ENCODE measurements around the gene SKI. TPM values are rescaled to one million over a fixed set of nuclear protein-coding genes. Genes with fewer than 3 reads are reported as not detected.
"Not testable (repeated sequence)": the region's sequence is repeated elsewhere in the genome, so short reads cannot be mapped to it uniquely, and the experiment has no call there.

Gene SKI
- total RNA-seq, 6 donors from 2014 or later, result 57.3 to 108 (median 96.9) TPM

GRCh38 chr1:2326524-2326923 is 98.4 kb downstream of the SKI start:
- Histone ChIP-seq H3K27me3 (no peaks in the 10 kb centered on the region), H3K4me1 (peaks cover 14 to 28% (median 20%) of the 10 kb centered on the region in 4 donors), H3K4me3 (no peak overlapping the region), H3K9me3 (no peaks in the 10 kb centered on the region), H3K36me3 (no peaks in the 10 kb centered on the region), H3K27ac (no peak overlapping the region)
- no peak for TF ChIP-seq POLR2A (IDR thresholded peaks at IDR 0.05)
- no peak for TF ChIP-seq POLR2AphosphoS5 (IDR thresholded peaks at IDR 0.05)
- no peak for TF ChIP-seq EP300 (IDR thresholded peaks at IDR 0.05)
- TF ChIP-seq CTCF (IDR thresholded peaks at IDR 0.05), result no peak
- WGBS, 2 donors, result 73 to 94% methylated on average over 3 to 9 of the region's 21 CpGs
- no peak for DNase-seq
- ATAC-seq (ENCODE audit: low FRiP score in 2 of 2), result no peak

DNA sequence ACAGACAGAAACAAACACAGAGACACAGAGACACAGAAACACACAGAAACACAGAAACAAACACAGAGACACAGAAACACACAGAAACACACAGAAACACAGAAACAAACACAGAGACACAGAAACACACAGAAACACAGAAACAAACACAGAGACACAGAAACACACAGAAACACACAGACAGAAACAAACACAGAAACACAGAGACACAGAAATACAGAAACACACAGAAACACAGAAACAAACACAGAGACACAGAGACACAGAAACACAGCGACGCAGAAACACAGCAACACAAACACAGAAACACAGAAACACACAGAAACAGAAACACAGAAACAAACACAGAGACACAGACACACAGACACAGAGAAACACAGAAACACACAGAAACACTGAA is 99.0 kb downstream of the SKI start:
- WGBS, 2 donors, result 92 to 98% methylated on average over 2 of the region's 2 CpGs
- H3K36me3 ChIP-seq; H3K9me3 ChIP-seq; H3K27ac ChIP-seq; ATAC-seq (ENCODE audit: low FRiP score in 2 of 2); H3K27me3 ChIP-seq; DNase-seq; H3K4me3 ChIP-seq: not testable (repeated sequence)
- H3K4me1 ChIP-seq, result peaks cover 9 to 22% (median 14%) of the 10 kb centered on the region in 4 donors

DNA sequence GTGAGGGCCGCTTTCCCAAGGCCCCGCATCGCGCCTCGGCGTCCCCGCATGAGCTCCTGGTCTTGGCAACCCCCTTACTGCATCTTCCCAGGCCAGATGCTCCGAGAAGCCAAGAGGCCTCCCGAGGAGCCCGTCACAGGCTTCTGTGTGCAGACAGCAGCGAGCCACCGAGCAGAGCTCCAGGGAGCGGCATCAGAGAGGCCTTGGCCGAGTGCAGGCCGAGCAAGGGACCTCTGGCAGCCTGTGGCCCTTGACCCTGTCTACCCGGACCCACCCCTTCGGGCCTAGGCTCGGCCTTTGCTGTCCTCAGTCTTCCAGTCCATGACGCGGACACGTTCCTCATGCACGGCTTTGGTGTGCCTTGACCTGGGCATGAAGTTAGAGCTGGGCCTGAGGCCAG is 99.7 kb downstream of the SKI start:
- H3K4me1 ChIP-seq, result peaks cover 9 to 15% (median 10%) of the 10 kb centered on the region in 4 donors
- peak in 1 of 2 donors; percentile 81 for DNase-seq
- H3K27ac ChIP-seq, result no peak overlapping the region
- H3K36me3 ChIP-seq, result no peaks in the 10 kb centered on the region
- H3K27me3 ChIP-seq, result no peaks in the 10 kb centered on the region
- 89 to 92% methylated on average over 12 to 22 of the region's 22 CpGs for WGBS, 2 donors
- no peaks in the 10 kb centered on the region for H3K9me3 ChIP-seq
- no peak for TF ChIP-seq POLR2A (IDR thresholded peaks at IDR 0.05)
- no peak for TF ChIP-seq EP300 (IDR thresholded peaks at IDR 0.05)
- TF ChIP-seq CTCF (IDR thresholded peaks at IDR 0.05), result no peak
- no peak for TF ChIP-seq POLR2AphosphoS5 (IDR thresholded peaks at IDR 0.05)
- no peak for ATAC-seq (ENCODE audit: low FRiP score in 2 of 2)
- H3K4me3 ChIP-seq, result no peak overlapping the region

DNA sequence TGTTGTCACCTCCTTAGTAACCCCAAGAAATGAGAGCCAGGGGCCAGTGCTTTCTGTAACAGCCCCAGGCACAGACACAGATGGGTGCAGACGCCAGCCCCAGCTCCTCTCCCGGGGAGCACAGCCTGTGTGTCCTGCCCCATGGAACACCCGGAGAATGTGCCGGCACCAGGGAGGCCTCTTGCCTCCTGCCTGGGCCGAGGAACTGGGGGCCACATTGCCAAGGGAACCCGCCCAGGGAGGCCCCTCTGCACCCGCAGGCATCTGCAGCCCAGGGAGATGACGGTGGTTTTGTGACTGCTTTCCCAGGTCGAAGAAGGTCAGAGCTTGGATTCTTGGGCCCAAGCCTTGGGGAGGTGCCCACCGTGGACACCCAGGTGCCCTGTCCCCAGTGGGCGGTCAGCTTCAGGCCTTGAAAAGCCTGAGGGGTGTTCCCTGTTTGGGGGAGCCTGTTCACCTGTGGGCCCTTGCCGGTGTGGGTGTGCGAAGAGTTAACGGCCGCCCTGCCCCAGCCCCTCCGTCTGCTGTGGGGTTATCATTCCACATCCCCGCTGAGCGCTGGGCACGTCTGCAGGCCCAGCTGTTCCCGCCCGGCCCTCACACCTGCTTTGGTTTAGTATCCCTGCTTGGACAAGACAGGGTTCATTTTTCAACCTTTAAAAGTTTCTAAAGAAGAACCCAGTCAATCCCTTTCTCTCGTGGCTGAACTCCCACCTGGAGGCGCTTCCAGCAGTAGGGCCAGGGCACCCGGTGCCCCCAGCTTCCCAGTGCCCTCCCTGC is 100.7 kb downstream of the SKI start:
- WGBS, 2 donors, result 82 to 91% methylated on average over 10 to 22 of the region's 24 CpGs
- Histone ChIP-seq H3K36me3 (no peaks in the 10 kb centered on the region), H3K27ac (no peak overlapping the region), H3K9me3 (no peaks in the 10 kb centered on the region), H3K4me3 (no peak overlapping the region), H3K4me1 (peaks cover 9 to 14% (median 10%) of the 10 kb centered on the region in 4 donors), H3K27me3 (no peaks in the 10 kb centered on the region)
- ATAC-seq (ENCODE audit: low FRiP score in 2 of 2) (no peak), DNase-seq (peak in 1 of 2 donors; percentile 73)
- TF ChIP-seq CTCF (IDR thresholded peaks at IDR 0.05) (no peak), POLR2A (IDR thresholded peaks at IDR 0.05) (no peak), POLR2AphosphoS5 (IDR thresholded peaks at IDR 0.05) (no peak), EP300 (IDR thresholded peaks at IDR 0.05) (no peak)

DNA sequence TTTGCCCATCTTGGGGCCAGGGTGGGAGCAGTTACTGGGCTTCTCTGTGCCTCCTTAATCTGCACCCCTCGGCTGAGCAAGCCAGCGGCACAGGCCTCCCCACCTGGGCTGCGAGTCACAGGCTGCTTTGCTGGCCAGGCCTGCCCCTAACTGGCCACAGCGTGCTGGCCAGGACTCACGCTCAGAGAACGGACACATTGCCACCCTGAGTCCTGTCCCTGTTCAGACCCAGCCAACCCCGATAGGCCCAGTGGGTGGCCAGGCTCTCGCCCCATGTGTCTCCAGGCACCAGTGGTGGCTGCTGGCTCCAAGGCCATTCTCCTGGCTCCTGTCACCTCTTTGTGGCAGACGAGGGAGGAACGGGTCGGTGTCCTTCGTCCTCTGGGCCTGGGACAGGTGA is 101.9 kb downstream of the SKI start:
- H3K36me3 ChIP-seq, result no peaks in the 10 kb centered on the region
- H3K27ac ChIP-seq, result no peak overlapping the region
- ATAC-seq (ENCODE audit: low FRiP score in 2 of 2), result no peak
- WGBS, 2 donors, result 88% methylated on average over 8 of the region's 12 CpGs; no CpG with 5 or more reads in 1 of the 2 donors
- no peaks in the 10 kb centered on the region for H3K9me3 ChIP-seq
- peaks cover 9 to 14% (median 10%) of the 10 kb centered on the region in 4 donors for H3K4me1 ChIP-seq
- no peak overlapping the region for H3K4me3 ChIP-seq
- H3K27me3 ChIP-seq, result no peaks in the 10 kb centered on the region
- TF ChIP-seq POLR2A (IDR thresholded peaks at IDR 0.05), result no peak
- TF ChIP-seq POLR2AphosphoS5 (IDR thresholded peaks at IDR 0.05), result no peak
- TF ChIP-seq EP300 (IDR thresholded peaks at IDR 0.05), result no peak
- no peak for TF ChIP-seq CTCF (IDR thresholded peaks at IDR 0.05)
- peak in 1 of 2 donors; percentile 76 for DNase-seq

All from upper lobe of left lung (tissue), 6 donors.